Measurements from ENCODE around the gene NEIL1.
"Not testable (repeated sequence)": the region's sequence is repeated elsewhere in the genome, so short reads cannot be mapped to it uniquely, and the experiment has no call there.

NEIL1 gene

DNA sequence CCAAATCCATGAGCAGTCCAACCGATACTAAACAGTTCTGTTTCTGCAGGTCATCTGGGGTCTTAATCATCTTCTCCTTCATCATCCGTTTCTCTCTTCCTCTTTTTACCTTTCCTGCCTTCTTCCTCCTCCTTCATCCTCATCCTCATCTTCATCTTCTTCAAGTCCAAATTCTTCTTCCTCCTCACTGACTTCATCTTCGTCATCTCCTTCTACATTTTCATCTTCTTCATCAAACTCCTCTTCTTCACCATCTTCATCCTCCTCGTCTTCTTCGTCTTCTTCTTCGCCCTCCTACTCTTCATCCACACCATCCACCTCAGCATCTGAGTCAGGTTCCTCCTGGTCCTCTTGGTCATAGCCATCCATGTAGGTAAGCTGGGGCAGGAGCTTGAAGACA, 25.1 kb upstream of the NEIL1 start:
- Mint-ChIP-seq H3K27me3 (no peaks in the 10 kb centered on the region), H3K36me3 (ENCODE audit: low read depth) (no peaks in the 10 kb centered on the region), H3K4me3 (no peak overlapping the region), H3K9me3 (no peaks in the 10 kb centered on the region), H3K27ac (no peak overlapping the region), H3K4me1 (ENCODE audit: low read depth) (no peaks in the 10 kb centered on the region)
- no peak for DNase-seq

DNA sequence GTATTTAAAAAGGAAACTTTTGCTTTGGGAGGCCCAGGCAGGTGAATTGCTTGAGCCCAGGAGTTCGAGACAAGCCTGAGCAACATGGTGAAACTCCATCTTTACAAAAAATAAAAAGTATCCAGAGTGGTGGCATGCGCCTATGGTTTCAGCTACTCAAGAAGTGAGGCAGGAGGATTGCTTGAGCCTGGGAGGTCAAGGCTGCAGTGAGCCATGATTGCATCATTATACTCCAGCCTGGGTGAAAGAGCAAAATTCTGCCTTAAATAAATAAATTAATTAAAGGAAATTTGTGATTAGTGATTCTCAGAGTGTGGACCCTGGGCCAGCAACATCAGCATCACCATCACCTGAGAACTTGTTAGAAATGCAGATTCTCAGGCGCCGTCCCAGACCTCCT, 20.9 kb upstream of the NEIL1 start:
- Mint-ChIP-seq H3K27ac (no peak overlapping the region), H3K9me3 (no peaks in the 10 kb centered on the region), H3K4me1 (ENCODE audit: low read depth) (no peaks in the 10 kb centered on the region)

DNA sequence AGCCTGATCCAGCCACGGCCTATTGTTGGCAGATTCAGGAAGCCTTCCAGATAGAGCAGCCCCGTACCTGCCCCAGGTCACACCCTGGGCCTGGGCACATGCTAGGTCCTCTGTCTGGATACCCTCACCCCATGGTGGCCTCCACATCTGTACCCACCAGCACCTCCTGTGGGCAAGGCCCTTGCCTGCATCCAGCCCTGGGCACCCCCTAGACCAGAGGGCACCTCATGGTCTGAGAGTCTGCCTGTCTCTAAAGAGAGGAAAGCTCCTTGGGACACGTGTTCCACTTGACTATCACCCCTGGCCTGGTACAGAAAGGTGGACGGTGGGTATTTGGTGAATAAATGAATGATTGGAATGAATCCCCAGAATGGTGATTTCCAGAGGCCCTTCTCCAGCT, 19.8 kb upstream of the NEIL1 start:
- Mint-ChIP-seq H3K4me1 (ENCODE audit: low read depth) (no peaks in the 10 kb centered on the region), H3K27me3 (no peaks in the 10 kb centered on the region), H3K27ac (no peak overlapping the region), H3K4me3 (no peak overlapping the region), H3K36me3 (ENCODE audit: low read depth) (no peaks in the 10 kb centered on the region), H3K9me3 (no peaks in the 10 kb centered on the region)
- no peak for DNase-seq

More for the DNA sequence above, 20.9 kb upstream of the NEIL1 start:
- Mint-ChIP-seq H3K4me3 (no peak overlapping the region), H3K27me3 (no peaks in the 10 kb centered on the region), H3K36me3 (ENCODE audit: low read depth) (no peaks in the 10 kb centered on the region)
- no peak for DNase-seq

DNA sequence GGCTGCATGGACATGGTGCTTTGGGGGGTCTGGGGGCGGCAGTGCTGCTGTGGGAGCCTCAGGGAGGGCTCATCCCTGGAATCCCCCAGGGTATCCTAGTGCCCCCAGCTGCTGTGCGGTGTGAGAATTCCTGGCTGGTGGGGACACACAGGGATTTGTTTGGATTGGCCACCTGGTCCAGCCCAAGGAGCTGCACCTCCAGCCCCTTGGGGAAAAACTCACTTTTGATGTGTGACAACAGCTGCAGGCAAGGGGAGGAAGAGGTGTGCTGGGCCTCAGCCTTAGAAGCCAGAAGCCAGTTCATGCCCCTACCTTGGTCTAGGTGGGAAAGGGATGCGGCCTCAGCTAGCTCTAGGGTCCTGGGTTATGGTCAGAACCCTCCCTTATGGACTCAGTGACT, 19.3 kb upstream of the NEIL1 start:
- Mint-ChIP-seq H3K4me3 (no peak overlapping the region), H3K27ac (no peak overlapping the region), H3K4me1 (ENCODE audit: low read depth) (no peaks in the 10 kb centered on the region)

DNA sequence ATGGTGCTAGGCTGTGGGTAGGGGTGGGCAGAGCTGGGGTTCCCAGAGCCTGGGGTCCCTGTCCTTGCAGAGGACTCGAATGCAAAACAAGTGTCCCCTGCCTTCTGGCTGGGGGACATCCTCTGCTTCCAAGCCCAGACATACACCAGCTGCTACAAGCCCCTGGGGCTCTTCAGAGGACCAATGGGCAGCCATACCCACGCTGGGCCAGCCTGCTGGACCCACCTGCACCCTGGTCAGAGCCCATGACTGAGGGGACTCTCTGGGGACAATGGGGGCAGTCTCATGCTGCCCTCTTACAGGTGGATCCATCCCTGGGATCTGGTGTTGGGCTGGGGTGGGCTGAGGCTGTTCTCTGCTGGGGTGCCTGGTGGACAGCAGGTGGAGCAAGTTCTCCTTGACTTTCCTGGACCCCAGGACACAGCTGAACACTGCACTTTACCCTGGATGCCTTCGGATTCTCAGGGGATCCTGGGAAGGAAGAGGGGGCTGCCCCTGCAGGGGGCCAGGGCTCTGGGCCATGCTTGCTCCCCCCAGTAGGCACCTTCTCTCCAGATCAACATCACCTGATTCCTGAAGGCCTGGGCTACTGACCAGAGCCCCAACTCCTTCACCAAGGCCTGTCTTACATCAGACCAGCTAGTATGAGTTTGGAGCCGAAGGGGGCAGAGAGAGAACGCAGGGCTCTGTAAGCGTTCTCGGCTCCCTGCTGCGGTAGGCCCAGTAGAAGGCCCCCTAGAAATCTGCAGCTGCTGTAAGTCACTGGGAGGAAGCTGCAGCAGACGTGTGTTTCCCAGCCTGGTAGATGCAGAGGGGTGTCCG, 18.1 kb upstream of the NEIL1 start:
- Mint-ChIP-seq H3K36me3 (ENCODE audit: low read depth) (no peaks in the 10 kb centered on the region), H3K27me3 (no peaks in the 10 kb centered on the region), H3K27ac (no peak overlapping the region), H3K4me1 (ENCODE audit: low read depth) (no peaks in the 10 kb centered on the region), H3K4me3 (no peak overlapping the region), H3K9me3 (no peaks in the 10 kb centered on the region)
- DNase-seq = no peak

More for the DNA sequence above, 19.3 kb upstream of the NEIL1 start:
- Mint-ChIP-seq H3K9me3 (no peaks in the 10 kb centered on the region), H3K27me3 (no peaks in the 10 kb centered on the region), H3K36me3 (ENCODE audit: low read depth) (no peaks in the 10 kb centered on the region)
- DNase-seq = no peak

DNA sequence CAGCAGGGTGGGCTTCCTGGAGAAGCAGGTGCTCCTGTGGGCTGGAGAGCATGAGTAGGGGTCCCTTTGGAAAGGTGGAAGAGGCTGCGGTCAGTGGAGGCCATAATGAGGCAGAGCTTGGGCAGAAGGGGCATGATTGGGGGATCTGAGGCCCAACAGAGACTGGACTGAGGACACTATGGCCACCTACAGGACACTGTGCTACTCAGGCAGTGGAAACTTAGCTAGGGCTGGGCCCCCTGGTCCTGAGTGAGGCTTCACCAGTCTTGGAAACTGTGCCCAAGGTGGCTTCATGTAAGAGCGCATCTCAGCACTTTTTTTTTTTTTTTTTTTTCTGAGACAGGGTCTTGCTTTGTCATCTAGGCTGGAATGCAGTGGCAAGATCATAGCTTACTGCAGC, 17.3 kb upstream of the NEIL1 start:
- no peaks in the 10 kb centered on the region for H3K27me3 Mint-ChIP-seq
- H3K4me3 Mint-ChIP-seq = no peak overlapping the region
- DNase-seq = no peak
- H3K27ac Mint-ChIP-seq = no peak overlapping the region
- H3K36me3 Mint-ChIP-seq (ENCODE audit: low read depth) = no peaks in the 10 kb centered on the region
- no peaks in the 10 kb centered on the region for H3K4me1 Mint-ChIP-seq (ENCODE audit: low read depth)
- no peaks in the 10 kb centered on the region for H3K9me3 Mint-ChIP-seq

DNA sequence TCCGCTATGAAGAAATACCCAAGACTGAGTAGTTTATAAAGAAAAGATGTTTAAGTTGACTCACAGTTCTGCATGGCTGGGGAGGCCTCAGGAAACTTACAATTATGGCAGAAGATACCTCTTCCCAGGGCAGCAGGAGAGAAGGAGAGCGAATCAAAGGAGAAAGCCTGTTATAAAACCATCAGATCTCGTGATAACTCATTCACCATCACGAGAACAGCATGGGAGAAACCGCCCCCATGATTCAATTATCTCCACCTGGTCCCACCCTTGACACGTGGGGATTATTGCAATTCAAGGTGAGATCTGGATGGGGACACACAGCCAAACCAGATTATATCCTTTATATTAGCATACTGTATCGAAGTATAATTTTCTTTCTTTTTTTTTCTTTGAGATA, 14.7 kb upstream of the NEIL1 start:
- H3K27ac Mint-ChIP-seq = not testable (repeated sequence)

DNA sequence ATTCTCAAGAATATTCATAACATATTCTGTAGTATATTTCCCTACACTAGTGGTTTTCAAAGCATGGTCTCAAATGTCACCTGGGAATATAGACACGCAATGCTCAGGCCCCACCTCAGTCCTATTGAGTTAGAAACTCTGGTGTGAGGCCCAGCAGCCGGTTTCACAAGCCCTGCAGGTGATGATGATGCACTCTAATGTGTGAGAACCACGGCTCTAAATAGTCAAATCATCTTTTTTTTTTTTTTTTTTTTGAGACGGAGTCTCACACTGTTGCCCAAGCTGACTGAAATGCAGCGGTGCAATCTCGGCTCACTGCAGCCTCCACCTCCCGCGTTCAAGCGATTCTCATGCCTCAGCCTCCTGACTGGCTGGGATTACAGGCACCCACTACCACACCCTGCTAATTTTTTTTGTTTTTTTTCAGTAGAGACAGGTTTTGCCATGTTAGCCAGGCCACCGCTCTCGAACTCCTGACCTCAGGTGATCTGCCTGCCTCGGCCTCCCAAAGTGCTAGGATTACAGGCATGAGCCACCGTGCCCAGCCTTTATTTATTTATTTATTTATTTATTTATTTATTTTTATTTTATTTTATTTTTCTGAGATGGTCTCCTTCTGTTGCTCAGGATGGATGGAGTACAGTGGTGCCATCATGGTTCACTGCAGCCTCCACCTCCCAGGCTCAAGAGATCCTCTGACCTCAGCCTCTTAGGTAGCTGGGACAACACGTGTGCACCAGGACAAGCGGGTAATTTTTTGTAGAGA, 13.0 kb upstream of the NEIL1 start:
- not testable (repeated sequence) for DNase-seq, H3K27me3 Mint-ChIP-seq, H3K4me3 Mint-ChIP-seq

More for the DNA sequence above, 14.7 kb upstream of the NEIL1 start:
- peaks cover 19% of the 10 kb centered on the region for H3K4me1 Mint-ChIP-seq (ENCODE audit: low read depth)
- H3K36me3 Mint-ChIP-seq (ENCODE audit: low read depth); H3K4me3 Mint-ChIP-seq; H3K27me3 Mint-ChIP-seq; H3K9me3 Mint-ChIP-seq; DNase-seq: not testable (repeated sequence)

DNA sequence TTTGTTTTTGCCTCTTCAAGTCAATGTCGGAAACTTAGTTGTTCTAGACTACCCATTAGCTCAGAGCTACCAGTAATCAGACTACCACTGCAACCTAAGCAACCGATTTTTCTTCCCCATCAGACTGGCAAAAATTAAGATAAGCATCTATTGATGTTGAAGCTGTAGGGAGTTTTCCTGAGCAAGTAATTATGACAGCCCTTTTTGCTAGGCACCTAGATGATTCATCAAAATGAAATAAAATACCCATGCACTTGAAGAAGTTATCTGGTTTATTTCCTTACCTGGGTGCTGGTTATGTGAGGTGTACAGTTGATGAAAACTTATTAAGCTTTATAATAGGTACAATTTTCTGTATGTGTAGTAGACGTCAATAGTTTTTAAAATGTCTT, 11.5 kb upstream of the NEIL1 start:
- H3K27ac Mint-ChIP-seq = peak overlapping the region; percentile 96
- no peak for DNase-seq
- H3K27me3 Mint-ChIP-seq = no peaks in the 10 kb centered on the region
- H3K9me3 Mint-ChIP-seq = no peaks in the 10 kb centered on the region
- H3K36me3 Mint-ChIP-seq (ENCODE audit: low read depth) = peaks cover 28% of the 10 kb centered on the region
- H3K4me1 Mint-ChIP-seq (ENCODE audit: low read depth) = peaks cover 26% of the 10 kb centered on the region
- H3K4me3 Mint-ChIP-seq = peak overlapping the region; percentile 95

More for the DNA sequence above, 13.0 kb upstream of the NEIL1 start:
- peaks cover 13% of the 10 kb centered on the region for H3K36me3 Mint-ChIP-seq (ENCODE audit: low read depth)
- H3K4me1 Mint-ChIP-seq (ENCODE audit: low read depth) = peaks cover 26% of the 10 kb centered on the region
- not testable (repeated sequence) for H3K9me3 Mint-ChIP-seq, H3K27ac Mint-ChIP-seq

DNA sequence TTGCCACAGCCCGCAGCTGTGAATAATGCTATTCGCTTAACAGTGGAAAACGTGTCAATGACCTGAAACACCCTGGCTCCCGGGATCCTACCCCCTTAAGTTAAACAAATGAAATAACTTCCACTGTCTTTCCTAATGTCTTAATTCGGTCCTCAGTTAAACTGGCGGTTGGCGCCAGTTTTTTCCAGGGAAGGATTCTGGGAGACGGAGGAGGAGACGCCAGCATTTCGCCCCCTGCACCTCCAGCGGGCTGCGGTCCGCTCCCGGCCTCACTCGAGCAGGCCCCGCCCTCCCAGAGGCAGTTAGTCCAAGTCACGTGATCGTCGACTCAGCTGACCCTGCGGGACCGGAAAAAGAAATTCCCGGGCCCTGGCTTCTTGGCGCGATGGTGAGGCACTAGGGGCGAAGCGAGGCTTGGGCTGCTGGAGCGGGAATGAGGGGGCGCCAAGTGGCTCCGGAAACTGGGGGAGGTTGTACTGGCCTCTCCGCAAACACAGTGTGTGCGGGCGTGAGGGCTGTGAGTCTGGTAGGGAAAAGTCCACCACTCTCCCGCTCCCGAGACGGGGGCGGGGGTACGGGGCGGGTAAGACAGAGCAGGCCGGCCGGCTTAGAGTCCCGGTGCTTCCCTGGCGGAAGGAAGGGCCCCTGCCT, 11.0 kb upstream of the NEIL1 start, which contains the start of gene COMMD4:
Gene COMMD4 (plus strand): TSS at position 359 of the 651 bp plus-strand sequence. CDS start 27 bp downstream, at position 386.
- Mint-ChIP-seq H3K36me3 (ENCODE audit: low read depth) (peaks cover 31% of the 10 kb centered on the region), H3K27ac (peak within 1 kb of the TSS; percentile 96), H3K9me3 (no peaks in the 10 kb centered on the region), H3K4me3 (peak within 1 kb of the TSS; percentile 95), H3K4me1 (ENCODE audit: low read depth) (peaks cover 26% of the 10 kb centered on the region), H3K27me3 (no peaks in the 10 kb centered on the region)
- peak; percentile 90 for DNase-seq

DNA sequence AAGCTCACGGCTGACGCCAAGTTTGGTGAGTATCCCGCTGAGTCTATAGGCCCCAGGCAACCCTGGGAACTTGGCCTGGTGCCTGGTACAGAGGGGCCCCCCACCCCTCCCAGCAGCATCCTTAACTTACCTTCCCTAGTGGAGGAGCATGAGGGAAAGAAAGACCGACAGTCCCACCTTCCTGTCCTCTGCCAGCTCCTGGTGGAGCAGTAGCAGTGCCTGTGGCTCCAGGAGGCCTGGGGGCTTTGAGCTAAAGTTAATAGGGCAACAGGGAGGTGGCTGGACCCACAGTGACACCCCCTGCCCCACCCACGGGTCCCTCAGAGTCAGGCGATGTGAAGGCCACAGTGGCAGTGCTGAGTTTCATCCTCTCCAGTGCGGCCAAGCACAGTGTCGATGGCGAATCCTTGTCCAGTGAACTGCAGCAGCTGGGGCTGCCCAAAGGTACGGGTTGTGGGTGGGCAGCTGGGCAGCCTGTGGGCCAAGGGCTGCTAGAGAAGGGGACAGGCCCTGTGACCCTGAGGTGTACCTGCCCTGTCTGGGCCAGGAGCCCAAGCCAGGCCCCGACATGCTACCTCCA, 8.1 kb upstream of the NEIL1 start:
- H3K27ac Mint-ChIP-seq = peak overlapping the region; percentile 22
- H3K36me3 Mint-ChIP-seq (ENCODE audit: low read depth) = peaks cover 37% of the 10 kb centered on the region
- no peak for DNase-seq
- no peaks in the 10 kb centered on the region for H3K9me3 Mint-ChIP-seq
- no peak overlapping the region for H3K4me3 Mint-ChIP-seq
- peaks cover 26% of the 10 kb centered on the region for H3K4me1 Mint-ChIP-seq (ENCODE audit: low read depth)
- no peaks in the 10 kb centered on the region for H3K27me3 Mint-ChIP-seq

DNA sequence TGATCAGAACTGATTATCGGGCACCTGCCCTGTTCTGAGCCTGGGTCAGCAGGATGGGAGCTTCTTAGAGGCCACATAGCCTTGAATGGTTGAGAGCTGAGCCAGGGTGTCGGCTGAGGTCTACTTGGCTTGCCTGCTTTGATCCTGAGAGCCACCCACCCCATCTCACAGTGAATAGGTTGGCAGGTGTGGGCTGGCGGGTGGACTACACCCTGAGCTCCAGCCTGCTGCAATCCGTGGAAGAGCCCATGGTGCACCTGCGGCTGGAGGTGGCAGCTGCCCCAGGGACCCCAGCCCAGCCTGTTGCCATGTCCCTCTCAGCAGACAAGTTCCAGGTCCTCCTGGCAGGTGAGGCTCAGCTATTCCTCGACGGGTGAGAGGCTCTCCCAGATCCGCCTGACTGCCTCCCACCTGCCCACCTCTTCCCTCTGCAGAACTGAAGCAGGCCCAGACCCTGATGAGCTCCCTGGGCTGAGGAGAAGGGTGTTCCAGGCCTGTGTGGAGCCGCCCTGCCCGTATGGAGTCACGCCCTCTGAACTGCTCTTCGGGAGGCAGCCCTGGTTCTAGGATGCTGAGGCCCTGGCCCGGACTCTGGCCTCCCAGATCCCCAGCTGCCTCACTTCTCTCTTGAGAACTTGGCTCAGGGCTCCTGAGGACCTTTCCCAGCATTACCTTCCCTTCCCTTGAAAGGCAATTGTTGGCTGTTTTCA, 7.2 kb upstream of the NEIL1 start:
- no peaks in the 10 kb centered on the region for H3K27me3 Mint-ChIP-seq
- H3K36me3 Mint-ChIP-seq (ENCODE audit: low read depth) = peaks cover 37% of the 10 kb centered on the region
- peaks cover 26% of the 10 kb centered on the region for H3K4me1 Mint-ChIP-seq (ENCODE audit: low read depth)
- H3K27ac Mint-ChIP-seq = no peak overlapping the region
- no peak for DNase-seq
- no peaks in the 10 kb centered on the region for H3K9me3 Mint-ChIP-seq
- no peak overlapping the region for H3K4me3 Mint-ChIP-seq

DNA sequence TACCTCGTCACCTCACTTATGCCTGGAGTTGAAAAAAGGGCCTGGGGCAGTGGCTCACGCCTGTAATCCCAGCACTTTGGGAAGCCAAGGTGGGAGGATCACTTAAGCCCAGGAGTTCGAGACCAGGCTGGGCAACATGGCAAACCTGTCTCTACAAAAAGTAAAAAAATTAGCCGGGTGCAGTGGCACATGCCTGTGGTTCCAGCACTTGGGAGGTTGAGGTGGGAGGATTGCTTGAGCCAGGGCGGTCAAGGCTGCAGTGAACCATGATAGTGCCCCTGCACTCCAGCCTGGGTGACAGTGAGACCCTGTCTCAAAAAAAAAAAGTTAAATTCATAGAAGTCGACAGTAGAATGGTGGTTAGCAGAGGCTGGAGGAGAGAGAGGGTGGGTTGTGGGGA, 4.6 kb upstream of the NEIL1 start:
- Mint-ChIP-seq H3K36me3 (ENCODE audit: low read depth) (peaks cover 32% of the 10 kb centered on the region), H3K4me1 (ENCODE audit: low read depth) (peaks cover 14% of the 10 kb centered on the region), H3K27ac (no peak overlapping the region), H3K4me3 (no peak overlapping the region), H3K9me3 (no peaks in the 10 kb centered on the region), H3K27me3 (peaks cover 5% of the 10 kb centered on the region)
- DNase-seq = no peak

DNA sequence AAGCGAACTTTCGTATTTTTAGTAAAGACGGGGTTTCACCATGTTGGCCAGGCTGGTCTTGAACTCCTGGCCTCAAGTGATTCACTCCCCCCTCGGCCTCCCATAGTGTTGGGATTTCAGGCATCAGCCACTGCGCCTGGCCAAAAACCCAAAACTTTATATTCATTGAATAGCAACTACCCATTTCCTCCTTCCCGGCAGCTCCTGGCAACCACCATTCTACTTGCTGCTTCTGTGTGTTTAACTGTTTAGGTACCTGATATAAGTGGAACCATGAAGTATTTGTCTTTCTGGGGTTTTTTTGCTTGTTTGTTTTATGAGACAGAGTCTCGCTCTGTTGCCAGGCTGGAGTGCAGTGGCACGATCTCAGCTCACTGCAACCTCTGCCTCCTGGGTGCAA, 2.9 kb upstream of the NEIL1 start:
- H3K4me1 Mint-ChIP-seq (ENCODE audit: low read depth) = peaks cover 17% of the 10 kb centered on the region
- not testable (repeated sequence) for H3K27me3 Mint-ChIP-seq, H3K9me3 Mint-ChIP-seq, H3K4me3 Mint-ChIP-seq, H3K27ac Mint-ChIP-seq, DNase-seq
- H3K36me3 Mint-ChIP-seq (ENCODE audit: low read depth) = peaks cover 23% of the 10 kb centered on the region
